CD4-positive, alpha-beta T cell treated with Interleukin-6 for 4 hours (primary cell): Measurements from ENCODE around the gene TUBB1.

ENCODE experiments used
- DNase-seq: peaks from one replicate; pipeline ENCODE4 v3.0.0-alpha.2; 2020; ENCODE audit warnings: mixed read lengths

Gene TUBB1

GRCh38 chr20:59044796-59045195, 25.6 kb downstream of the TUBB1 start:
- DNase-seq: no peak

- DNase-seq: no peak
Observed at GRCh38 chr20:59046862-59047261, 27.6 kb downstream of the TUBB1 start.

- DNase-seq: no peak
Observed at GRCh38 chr20:59047938-59048680, 28.9 kb downstream of the TUBB1 start.

GRCh38 chr20:59048681-59049030, 29.4 kb downstream of the TUBB1 start:
- DNase-seq: no peak

GRCh38 chr20:59050437-59050836, 31.2 kb downstream of the TUBB1 start:
- DNase-seq: no peak

- DNase-seq: no peak
Observed at GRCh38 chr20:59051666-59052185, 32.5 kb downstream of the TUBB1 start.

- peak; percentile 35 for DNase-seq
Observed at GRCh38 chr20:59055302-59055701, 36.1 kb downstream of the TUBB1 start.

GRCh38 chr20:59062081-59062480, 42.9 kb downstream of the TUBB1 start:
- DNase-seq: no peak

- no peak for DNase-seq
Observed at GRCh38 chr20:59063358-59064213, 44.4 kb downstream of the TUBB1 start.

GRCh38 chr20:59064214-59064722, 45.0 kb downstream of the TUBB1 start:
- DNase-seq: no peak

GRCh38 chr20:59068534-59068933, 49.3 kb downstream of the TUBB1 start:
- no peak for DNase-seq

- no peak for DNase-seq
Observed at GRCh38 chr20:59069026-59069425, 49.8 kb downstream of the TUBB1 start.

- DNase-seq: no peak
Observed at GRCh38 chr20:59071216-59071615, 52.0 kb downstream of the TUBB1 start.

GRCh38 chr20:59073582-59073981, 54.4 kb downstream of the TUBB1 start:
- no peak for DNase-seq

- DNase-seq: no peak
Observed at GRCh38 chr20:59074456-59074855, 55.2 kb downstream of the TUBB1 start.

GRCh38 chr20:59075934-59076508, 56.8 kb downstream of the TUBB1 start:
- no peak for DNase-seq
